ENCODE results near the gene CRTAC1. TPM values are rescaled to one million over a fixed set of nuclear protein-coding genes. Genes with fewer than 3 reads are reported as not detected.

The CRTAC1 gene
- total RNA-seq, 1 experiment from 2014 or later: 0.46 TPM

GRCh38 chr10:97851341-97852001, 178.9 kb downstream of the CRTAC1 start:
- Histone ChIP-seq H3K9me3 (ENCODE audit: control insufficient read depth, low read depth, low read length) (no peaks in the 10 kb centered on the region), H3K56ac (ENCODE audit: insufficient read length, low read depth, low read length) (no peak overlapping the region), H4K91ac (ENCODE audit: insufficient read length, low read depth, low read length) (no peak overlapping the region), H3K18ac (ENCODE audit: insufficient read length, low read depth, low read length) (no peak overlapping the region), H2BK20ac (ENCODE audit: low read depth, low read length, poor library complexity, severe bottlenecking) (no peak overlapping the region), H3K4ac (ENCODE audit: low read depth, low read length) (no peak overlapping the region), H2BK120ac (ENCODE audit: low read depth, low read length, poor library complexity, severe bottlenecking) (no peak overlapping the region), H3K79me2 (ENCODE audit: insufficient read depth, low read length) (no peaks in the 10 kb centered on the region), H3T11ph (ENCODE audit: low read length) (no peak overlapping the region), H3K4me2 (ENCODE audit: insufficient read depth, insufficient read length, low read length) (no peak overlapping the region), H2AK5ac (ENCODE audit: insufficient read length, low read length) (no peak overlapping the region), H2AFZ (ENCODE audit: low read length) (no peak overlapping the region), H3K23me2 (ENCODE audit: insufficient read length, low read depth, low read length, poor library complexity, severe bottlenecking) (no peaks in the 10 kb centered on the region), H3K14ac (ENCODE audit: insufficient read depth, low read length) (no peak overlapping the region), H4K20me1 (ENCODE audit: control insufficient read depth, insufficient read depth, insufficient read length) (no peaks in the 10 kb centered on the region), H2BK15ac (ENCODE audit: low read depth, low read length) (no peak overlapping the region), H2BK5ac (ENCODE audit: insufficient read length, low read length) (no peak overlapping the region), H4K8ac (replicated peaks; ENCODE audit: insufficient read length, low read depth, low read length) (no peak overlapping the region), H3K9ac (ENCODE audit: extremely low read depth, insufficient read length, low read length) (no peak overlapping the region), H3K79me1 (ENCODE audit: insufficient read depth, low read depth, low read length, poor library complexity, severe bottlenecking) (no peaks in the 10 kb centered on the region), H3K27ac (ENCODE audit: insufficient read length, low read depth, low read length) (no peak overlapping the region), H3K23ac (ENCODE audit: insufficient read length, low read depth, low read length) (no peak overlapping the region), H4K5ac (ENCODE audit: insufficient read length, low read depth, low read length) (no peak overlapping the region), H3K27me3 (ENCODE audit: insufficient read depth, low read length) (peaks cover 3% of the 10 kb centered on the region; the same call in 1 of the 2 replicates), H2BK12ac (ENCODE audit: insufficient read length, low read depth, low read length) (no peak overlapping the region), H3K4me1 (ENCODE audit: insufficient read depth, low read length) (peaks cover 4% of the 10 kb centered on the region)
- Mint-ChIP-seq H3K36me3 (ENCODE audit: insufficient read depth in 1 of 3, low read depth in 3 of 3) (no peaks in the 10 kb centered on the region), H3K9me3 (no peaks in the 10 kb centered on the region), H3K27me3 (ENCODE audit: low read depth) (peaks cover 71% of the 10 kb centered on the region), H3K27ac (no peak overlapping the region), H3K4me1 (peaks cover 4 to 16% of the 10 kb centered on the region in 2 experiments), H3K4me3 (no peak overlapping the region; a peak in 1 of 5 replicates)
- no peak for TF ChIP-seq CTCF (conservative IDR thresholded peaks at IDR 0.05)
- no CpG with 5 or more reads among the region's 7 CpGs for WGBS (ENCODE audit: extremely low coverage, insufficient read length, low lambda C conversion rate)
- DNase-seq: no peak

Data from H9 (cell line).